Upper lobe of left lung (tissue), 6 donors: Measurements from ENCODE around the gene CNTNAP2. TPM values are rescaled to one million over a fixed set of nuclear protein-coding genes. Genes with fewer than 3 reads are reported as not detected.

Source experiments
- ATAC-seq, 2 donors: fragments of 200-7000 bp; cut with Tn5 transposase; one replicate each; pipeline ENCODE4 v1.9.1; 2022; ENCODE audit warnings: mild to moderate bottlenecking in 2 of 2, moderate library complexity in 2 of 2; ENCODE audit not compliant: low FRiP score in 2 of 2
- DNase-seq, 2 donors: peaks; one replicate each; pipeline ENCODE4 v3.0.0-alpha.2; 2019 to 2020
- H3K27ac ChIP-seq, 4 donors: fragments of 200-600 bp; sonication (generic); one replicate each; pipeline ENCODE4 v1.5.1; 2016 to 2019
- H3K27me3 ChIP-seq, 4 donors: fragments of 200-600 bp; sonication (generic); one replicate each; pipeline ENCODE4 v1.5.1; 2017 to 2019
- H3K36me3 ChIP-seq, 4 donors: fragments of 200-600 bp; sonication (generic); one replicate each; pipeline ENCODE4 v1.5.1; 2016 to 2019
- H3K4me1 ChIP-seq, 4 donors: fragments of 200-600 bp; sonication (generic); one replicate each; pipeline ENCODE4 v1.5.1; 2018 to 2019
- H3K4me3 ChIP-seq, 4 donors: fragments of 200-600 bp; sonication (generic); one replicate each; pipeline ENCODE4 v1.5.1; 2017 to 2019; ENCODE audit warnings: mild to moderate bottlenecking in 2 of 4, moderate library complexity in 1 of 4
- H3K9me3 ChIP-seq, 4 donors: fragments of 200-600 bp; sonication (generic); one replicate each; pipeline ENCODE4 v1.5.1; 2018 to 2019
- CTCF ChIP-seq, 6 experiments: fragments of 450-650 bp in 4 of 6; fragments of 200-600 bp in 2 of 6; sonication (generic) in 2 of 6; IDR thresholded peaks; one replicate each; pipeline ENCODE4 v1.5.1; 2016 to 2019; ENCODE audit warnings: antibody characterized with exemption in 6 of 6
- EP300 ChIP-seq, 4 donors: sonication (generic); formaldehyde crosslinking; IDR thresholded peaks; one replicate each; pipeline ENCODE4 v1.5.1; 2017; ENCODE audit warnings: antibody characterized with exemption in 4 of 4, control low read depth in 2 of 4
- POLR2A ChIP-seq, 4 donors: fragments of 450-650 bp; IDR thresholded peaks; one replicate each; pipeline ENCODE4 v1.5.1; 2016 to 2017; ENCODE audit warnings: antibody characterized with exemption in 4 of 4, mild to moderate bottlenecking in 2 of 4
- POLR2AphosphoS5 ChIP-seq, 2 donors: sonication (generic); formaldehyde crosslinking; IDR thresholded peaks; one replicate each; pipeline ENCODE4 v1.5.1; 2017; ENCODE audit warnings: antibody characterized with exemption in 2 of 2
- WGBS, 2 donors: methylation state at CpG; one replicate each; pipeline ENCODE4 v1.1.5; 2017 to 2018; 5-methylcytosine and 5-hydroxymethylcytosine counted together
- total RNA-seq, 6 donors: library from RNA; depleted of rRNA in 4 of 6; stranded (reverse); fragments of >200 nt in 4 of 6; gene quantifications; one replicate each; pipeline versions ENCODE4 v1.1.0 to v1.2.1, GENCODE V29; 2016 to 2021
- donor health status: DM: no; HTN: no; CAD: no; lungs with moderate emphysema.
- donor health status: DM: no; HTN: yes; CAD: no; lungs with severe emphysema.

CNTNAP2 gene
- total RNA-seq, 6 donors from 2014 or later: 0.06 to 1.0 (median 0.37) TPM

GRCh38 chr7:147240468-147240867 lies 1123.9 kb downstream of the CNTNAP2 start:
- Histone ChIP-seq H3K36me3 (no peaks in the 10 kb centered on the region), H3K27me3 (no peaks in the 10 kb centered on the region), H3K4me1 (no peaks in the 10 kb centered on the region), H3K27ac (no peak overlapping the region), H3K9me3 (no peaks in the 10 kb centered on the region), H3K4me3 (no peak overlapping the region)
- no peak for ATAC-seq
- TF ChIP-seq EP300 (IDR thresholded peaks at IDR 0.05) (no peak), CTCF (IDR thresholded peaks at IDR 0.05) (no peak), POLR2AphosphoS5 (IDR thresholded peaks at IDR 0.05) (no peak), POLR2A (IDR thresholded peaks at IDR 0.05) (no peak)
- WGBS, 2 donors: 68 to 72% methylated on average over 5 of the region's 5 CpGs
- no peak for DNase-seq

- no peaks in the 10 kb centered on the region for H3K4me1 ChIP-seq
- no peaks in the 10 kb centered on the region for H3K9me3 ChIP-seq
- no peak overlapping the region for H3K27ac ChIP-seq
- ATAC-seq (peak; percentile 34 to 44), DNase-seq (peak in 1 of 2 donors; percentile 23)
- WGBS, 2 donors: 35 to 52% methylated on average over 8 of the region's 8 CpGs
- TF ChIP-seq CTCF (IDR thresholded peaks at IDR 0.05): peak in 4 of 6 experiments; percentile 27 to 42 (median 34)
- no peak for TF ChIP-seq POLR2A (IDR thresholded peaks at IDR 0.05)
- TF ChIP-seq POLR2AphosphoS5 (IDR thresholded peaks at IDR 0.05): no peak
- no peaks in the 10 kb centered on the region for H3K36me3 ChIP-seq
- H3K4me3 ChIP-seq: no peak overlapping the region
- H3K27me3 ChIP-seq: no peaks in the 10 kb centered on the region
Measured at GRCh38 chr7:147245274-147245673, 1128.7 kb downstream of the CNTNAP2 start.

DNA sequence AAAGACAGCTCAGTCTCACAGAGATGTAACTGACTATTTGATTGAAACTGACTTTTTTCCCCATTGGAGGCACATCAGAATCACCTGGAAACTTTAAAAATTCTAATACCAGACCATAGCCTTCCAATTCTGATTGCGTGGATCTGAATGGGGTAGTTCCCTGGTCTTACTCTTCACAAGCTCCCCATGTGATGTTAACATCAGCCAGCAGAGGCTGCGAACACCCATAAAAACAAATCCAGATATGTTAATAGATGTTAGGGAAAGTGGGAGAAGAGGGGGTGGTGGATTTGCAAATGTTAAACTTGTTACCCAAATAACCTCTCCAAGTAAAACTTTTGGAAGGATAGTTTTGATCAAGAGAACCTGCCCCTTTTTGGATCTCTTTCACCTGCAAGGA lies 1133.4 kb downstream of the CNTNAP2 start:
- no peak for DNase-seq
- Histone ChIP-seq H3K27ac (no peak overlapping the region), H3K9me3 (no peaks in the 10 kb centered on the region), H3K36me3 (no peaks in the 10 kb centered on the region), H3K4me3 (no peak overlapping the region), H3K4me1 (no peaks in the 10 kb centered on the region), H3K27me3 (no peaks in the 10 kb centered on the region)
- ATAC-seq: no peak
- no peak for TF ChIP-seq POLR2A (IDR thresholded peaks at IDR 0.05)
- no peak for TF ChIP-seq EP300 (IDR thresholded peaks at IDR 0.05)
- TF ChIP-seq CTCF (IDR thresholded peaks at IDR 0.05): no peak
- no peak for TF ChIP-seq POLR2AphosphoS5 (IDR thresholded peaks at IDR 0.05)
- 72 to 88% methylated on average over 2 of the region's 2 CpGs for WGBS, 2 donors

DNA sequence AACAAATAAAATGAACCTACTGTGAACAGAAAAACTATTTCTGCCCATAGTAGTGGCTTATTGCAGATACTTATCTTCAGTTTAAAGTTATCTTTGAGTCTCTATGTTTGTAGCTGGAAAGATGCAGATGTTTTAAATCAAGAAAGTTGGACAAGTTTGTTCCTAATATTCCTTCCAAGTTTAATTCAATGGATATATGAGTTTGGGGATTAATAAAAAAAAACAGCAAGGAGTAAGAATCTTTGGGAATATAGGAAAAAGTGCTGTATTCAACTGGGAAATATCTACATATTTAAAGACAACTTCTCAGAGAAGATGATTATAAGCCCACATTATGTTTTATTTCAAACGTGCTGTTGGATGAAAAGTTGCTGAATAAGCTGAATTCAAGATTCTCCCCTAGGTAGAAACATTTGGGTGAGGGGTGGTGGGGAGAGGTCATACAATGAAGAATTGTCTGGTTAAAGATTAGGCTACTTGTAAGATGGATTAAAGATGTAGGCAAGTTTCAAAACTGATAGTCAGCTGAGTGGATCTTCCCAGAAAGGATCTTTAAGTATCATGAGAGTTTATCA lies 1135.2 kb downstream of the CNTNAP2 start:
- no peak overlapping the region for H3K4me3 ChIP-seq
- no peaks in the 10 kb centered on the region for H3K36me3 ChIP-seq
- WGBS, 2 donors: 56 to 63% methylated on average over 1 of the region's 1 CpG
- no peaks in the 10 kb centered on the region for H3K9me3 ChIP-seq
- no peak for ATAC-seq
- no peak for DNase-seq
- no peaks in the 10 kb centered on the region for H3K4me1 ChIP-seq
- no peaks in the 10 kb centered on the region for H3K27me3 ChIP-seq
- H3K27ac ChIP-seq: no peak overlapping the region
- TF ChIP-seq POLR2A (IDR thresholded peaks at IDR 0.05) (no peak), CTCF (IDR thresholded peaks at IDR 0.05) (no peak), EP300 (IDR thresholded peaks at IDR 0.05) (no peak), POLR2AphosphoS5 (IDR thresholded peaks at IDR 0.05) (no peak)

- 94 to 100% methylated on average over 1 of the region's 1 CpG for WGBS, 2 donors
- no peak for ATAC-seq
Measured at GRCh38 chr7:147261693-147262092, 1145.1 kb downstream of the CNTNAP2 start.

More at GRCh38 chr7:147261693-147262092, 1145.1 kb downstream of the CNTNAP2 start:
- TF ChIP-seq POLR2A (IDR thresholded peaks at IDR 0.05): no peak
- TF ChIP-seq POLR2AphosphoS5 (IDR thresholded peaks at IDR 0.05): no peak
- TF ChIP-seq CTCF (IDR thresholded peaks at IDR 0.05): no peak
- TF ChIP-seq EP300 (IDR thresholded peaks at IDR 0.05): no peak
- Histone ChIP-seq H3K4me1 (no peaks in the 10 kb centered on the region), H3K36me3 (no peaks in the 10 kb centered on the region), H3K27me3 (no peaks in the 10 kb centered on the region), H3K4me3 (no peak overlapping the region), H3K27ac (no peak overlapping the region), H3K9me3 (no peaks in the 10 kb centered on the region)
- no peak for DNase-seq
